ENCODE measurements around the gene SLC7A5.
A peak's percentile ranks its signal among the peaks of the same experiment; 100 is the strongest.
"Not testable (repeated sequence)": the region's sequence is repeated elsewhere in the genome, so short reads cannot be mapped to it uniquely, and the experiment has no call there.

The SLC7A5 gene

GRCh38 chr16:87869061-87869878 is at the start of gene SLC7A5:
TSS of gene SLC7A5 (minus strand) at chr16:87869507. CDS start at chr16:87869422, 85 bp downstream.
- peak; percentile 82 to 91 (median 87) for DNase-seq (ENCODE audit: low read depth in 2 of 3, low spot score in 1 of 3)

- DNase-seq (ENCODE audit: low read depth in 2 of 3, low spot score in 1 of 3), result no peak
These were observed 49.0 kb upstream of the SLC7A5 start for GRCh38 chr16:87918338-87918737.

DNA sequence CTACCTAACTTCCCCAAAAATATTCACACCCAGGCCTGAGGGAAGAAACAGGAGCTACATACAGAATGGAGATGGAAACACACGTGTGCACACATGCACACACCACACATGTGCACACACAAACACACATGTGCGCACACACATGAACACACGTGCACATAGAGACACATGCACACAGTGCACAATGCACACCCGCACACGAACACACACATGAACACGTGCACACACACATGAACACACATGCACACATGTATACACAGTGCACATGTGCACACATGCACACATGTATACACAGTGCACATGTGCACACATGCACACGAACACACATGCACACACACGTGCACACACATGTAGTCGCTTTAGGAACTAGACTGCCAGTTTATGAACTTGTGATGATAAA is 48.2 kb upstream of the SLC7A5 start:
- DNase-seq (ENCODE audit: low read depth in 2 of 3, low spot score in 1 of 3), result no peak

GRCh38 chr16:87914812-87915211 is 45.5 kb upstream of the SLC7A5 start:
- DNase-seq (ENCODE audit: low read depth in 2 of 3, low spot score in 1 of 3), result no peak

DNA sequence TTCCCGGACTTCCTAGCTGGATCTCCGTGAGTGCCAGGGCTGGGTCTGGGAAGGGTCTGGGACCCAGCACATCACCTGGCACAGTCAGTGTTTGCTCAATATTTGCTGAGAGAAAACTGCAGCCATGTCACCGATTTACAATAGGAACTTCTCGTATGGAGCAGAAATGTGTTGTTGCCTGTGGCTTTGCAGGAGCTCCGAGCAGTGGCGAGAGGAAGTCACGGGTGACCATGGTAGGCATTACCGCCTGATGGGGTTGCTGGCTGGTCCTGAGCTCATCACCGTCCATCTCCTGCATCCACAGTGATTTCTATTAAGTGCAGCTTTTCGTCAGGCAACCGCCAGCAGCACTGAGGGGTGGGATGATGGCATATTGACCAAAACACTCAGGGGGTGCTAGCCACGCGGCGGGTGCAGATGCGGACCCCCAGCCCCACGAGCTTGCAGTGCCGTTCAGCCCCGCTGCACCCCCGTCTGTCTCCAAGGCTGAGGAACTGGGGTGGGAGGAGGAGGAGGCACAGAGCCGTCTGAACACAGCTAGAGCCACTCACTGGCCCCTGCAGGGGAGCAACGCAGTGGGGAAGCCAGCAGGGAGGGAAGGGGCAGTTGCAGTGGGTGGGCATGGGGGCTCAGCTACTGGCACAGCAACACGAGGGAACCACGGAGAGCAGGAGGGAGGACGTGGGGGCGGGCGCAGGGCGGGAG is 44.9 kb upstream of the SLC7A5 start:
- DNase-seq (ENCODE audit: low read depth in 2 of 3, low spot score in 1 of 3), result not testable (repeated sequence)

DNA sequence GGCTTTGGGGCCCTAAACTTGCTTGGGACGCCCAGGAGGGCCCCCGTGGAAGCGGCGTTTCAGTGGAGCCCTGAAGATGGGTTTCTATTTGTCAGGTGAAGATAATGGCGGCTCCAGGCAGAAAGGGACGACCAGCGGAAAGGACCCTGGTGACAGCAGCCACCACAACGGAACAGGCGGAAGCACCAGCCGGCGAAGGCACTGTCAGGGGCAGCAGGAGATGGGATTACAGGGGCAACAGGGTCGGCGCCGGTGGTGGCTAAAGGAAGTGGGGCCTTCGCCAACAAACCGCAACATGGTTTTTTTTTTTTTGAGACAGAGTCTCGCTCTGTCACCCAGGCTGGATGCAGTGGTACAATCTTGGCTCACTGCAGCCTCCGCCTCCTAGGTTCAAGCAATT is 43.4 kb upstream of the SLC7A5 start:
- DNase-seq (ENCODE audit: low read depth in 2 of 3, low spot score in 1 of 3), result not testable (repeated sequence)

- DNase-seq (ENCODE audit: low read depth in 2 of 3, low spot score in 1 of 3), result not testable (repeated sequence)
These were observed 41.9 kb upstream of the SLC7A5 start for GRCh38 chr16:87911106-87911763.

DNA sequence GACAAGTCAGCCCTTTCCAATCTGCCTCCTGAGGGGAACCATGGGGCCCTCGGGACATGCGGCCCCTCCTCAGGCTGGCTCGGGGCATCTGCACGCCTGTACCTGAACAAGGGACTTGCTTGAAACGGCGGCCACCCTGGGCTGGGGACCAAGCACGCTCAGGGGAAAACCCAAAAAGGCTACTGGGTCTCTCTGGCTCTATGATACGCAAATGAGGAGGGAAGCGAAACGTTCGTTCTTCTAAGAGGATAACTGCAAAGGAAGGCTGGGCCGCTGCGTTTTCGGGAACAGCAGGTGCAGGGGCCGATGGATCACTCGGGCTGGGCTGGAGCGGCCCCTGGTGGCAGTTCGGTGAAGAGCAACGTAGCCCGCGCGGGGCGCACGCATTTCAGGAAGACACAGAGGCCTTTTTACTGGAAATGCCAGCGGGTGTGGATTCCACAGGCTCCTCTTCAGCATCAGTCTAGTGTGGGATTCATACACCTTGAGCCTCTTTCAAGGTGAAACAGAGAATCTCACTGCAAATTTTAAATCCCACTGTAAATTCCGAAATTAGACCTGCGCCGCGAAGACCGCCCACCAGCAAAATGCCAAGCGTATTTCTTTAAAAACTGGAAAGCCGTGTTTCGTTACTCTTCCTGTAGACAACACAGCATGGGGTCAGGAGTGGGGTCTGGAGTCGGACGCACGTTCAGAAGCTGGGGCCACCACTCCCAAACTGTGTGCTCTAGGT is 40.1 kb upstream of the SLC7A5 start:
- peak; percentile 83 to 93 (median 84) for DNase-seq (ENCODE audit: low read depth in 2 of 3, low spot score in 1 of 3)

- DNase-seq (ENCODE audit: low read depth in 2 of 3, low spot score in 1 of 3), result not testable (repeated sequence)
These were observed 38.8 kb upstream of the SLC7A5 start for GRCh38 chr16:87908101-87908500.

DNA sequence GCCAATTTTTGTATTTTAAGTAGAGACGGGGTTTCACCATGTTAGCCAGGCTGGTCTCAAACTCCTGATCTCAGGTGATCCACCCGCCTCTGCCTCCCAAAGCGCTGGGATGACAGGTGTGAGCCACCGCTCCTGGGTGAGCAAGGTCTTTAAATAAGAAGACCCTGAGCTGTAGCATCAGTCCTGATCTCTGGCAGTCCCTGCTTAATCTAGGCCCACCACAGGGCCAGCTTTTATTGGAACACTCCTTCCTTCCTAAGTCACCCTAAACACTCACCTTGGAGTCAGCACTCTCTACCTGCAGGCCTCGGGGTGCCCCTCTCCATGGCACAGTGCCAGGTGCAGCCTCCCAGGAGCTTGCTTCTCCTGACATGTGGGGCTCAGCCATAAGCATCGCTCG is 36.2 kb upstream of the SLC7A5 start:
- not testable (repeated sequence) for DNase-seq (ENCODE audit: low read depth in 2 of 3, low spot score in 1 of 3)

DNA sequence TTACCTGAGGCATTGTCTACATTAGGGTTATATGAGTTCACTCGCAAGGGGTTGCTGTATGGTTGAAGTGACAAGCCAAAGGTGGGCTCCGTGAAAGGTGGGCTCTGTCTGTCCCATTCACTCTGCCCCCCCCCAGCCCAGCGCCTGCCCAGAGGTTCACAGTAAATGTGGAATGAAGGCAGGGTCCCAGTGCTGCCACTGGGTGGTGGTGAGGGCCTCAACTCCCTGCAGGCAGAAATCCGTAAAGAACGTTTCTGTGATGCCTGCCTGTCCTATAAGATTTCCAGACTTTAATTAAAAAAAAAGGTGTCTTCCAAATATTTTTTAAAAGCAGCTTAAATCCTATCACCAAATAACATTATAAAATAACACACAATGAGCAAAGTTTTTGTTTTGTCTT is 35.7 kb upstream of the SLC7A5 start:
- not testable (repeated sequence) for DNase-seq (ENCODE audit: low read depth in 2 of 3, low spot score in 1 of 3)

DNA sequence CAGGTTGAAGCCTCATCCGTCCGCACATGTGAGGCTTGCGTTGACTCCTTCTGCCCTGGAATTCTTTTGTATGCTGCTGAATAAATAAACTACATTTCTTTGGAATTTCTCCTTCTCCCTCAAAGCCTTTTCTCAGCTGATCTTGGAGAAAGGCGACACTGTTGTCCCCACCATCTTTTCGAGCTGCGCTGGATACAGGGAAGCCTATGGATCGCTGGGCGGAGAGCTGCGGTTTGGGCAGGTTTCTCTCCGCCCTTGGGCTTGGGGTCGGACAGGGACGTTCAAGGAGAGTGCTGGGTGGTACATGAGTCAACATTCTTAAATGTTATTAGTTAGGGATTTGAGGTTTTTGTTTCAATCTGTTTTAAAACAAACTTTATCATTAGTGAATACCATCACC is 31.2 kb upstream of the SLC7A5 start:
- not testable (repeated sequence) for DNase-seq (ENCODE audit: low read depth in 2 of 3, low spot score in 1 of 3)

- DNase-seq (ENCODE audit: low read depth in 2 of 3, low spot score in 1 of 3), result peak; percentile 24 to 56 (median 41)
These were observed 28.5 kb upstream of the SLC7A5 start for GRCh38 chr16:87897521-87898505.

GRCh38 chr16:87896924-87897520 is 27.7 kb upstream of the SLC7A5 start:
- not testable (repeated sequence) for DNase-seq (ENCODE audit: low read depth in 2 of 3, low spot score in 1 of 3)

DNA sequence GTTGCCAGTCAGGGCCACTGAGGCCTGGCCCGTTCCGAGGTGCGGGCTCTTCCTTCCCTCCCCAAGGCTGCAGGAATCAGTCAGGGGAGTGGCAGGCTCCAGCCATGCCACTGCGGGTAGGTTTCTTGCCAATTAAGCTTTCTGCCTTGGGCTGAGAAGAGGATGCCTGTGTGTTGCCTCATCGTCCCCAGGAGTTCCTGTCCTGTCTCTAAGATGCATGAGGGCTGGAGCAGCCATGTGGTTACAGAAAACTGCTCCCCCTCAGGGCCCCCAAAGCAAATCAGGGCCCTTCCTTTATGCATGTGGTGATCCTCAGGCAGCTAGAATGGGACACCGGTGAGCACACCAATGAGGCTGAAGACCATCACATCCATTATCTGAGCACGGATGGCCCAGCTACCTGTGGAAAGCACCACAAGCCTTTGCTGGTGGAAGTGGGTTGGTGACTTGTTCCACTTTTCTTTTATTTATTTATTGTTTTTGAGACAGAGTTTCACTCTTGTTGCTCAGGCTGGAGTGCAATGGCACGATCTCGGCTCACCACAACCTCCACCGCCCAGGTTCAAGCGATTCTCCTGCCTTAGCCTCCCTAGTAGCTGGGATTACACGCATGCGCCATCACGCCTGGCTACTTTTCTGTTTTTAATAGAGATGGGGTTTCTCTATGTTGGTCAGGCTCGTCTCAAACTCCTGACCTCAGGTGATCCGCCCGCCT is 27.0 kb upstream of the SLC7A5 start:
- DNase-seq (ENCODE audit: low read depth in 2 of 3, low spot score in 1 of 3), result not testable (repeated sequence)

DNA sequence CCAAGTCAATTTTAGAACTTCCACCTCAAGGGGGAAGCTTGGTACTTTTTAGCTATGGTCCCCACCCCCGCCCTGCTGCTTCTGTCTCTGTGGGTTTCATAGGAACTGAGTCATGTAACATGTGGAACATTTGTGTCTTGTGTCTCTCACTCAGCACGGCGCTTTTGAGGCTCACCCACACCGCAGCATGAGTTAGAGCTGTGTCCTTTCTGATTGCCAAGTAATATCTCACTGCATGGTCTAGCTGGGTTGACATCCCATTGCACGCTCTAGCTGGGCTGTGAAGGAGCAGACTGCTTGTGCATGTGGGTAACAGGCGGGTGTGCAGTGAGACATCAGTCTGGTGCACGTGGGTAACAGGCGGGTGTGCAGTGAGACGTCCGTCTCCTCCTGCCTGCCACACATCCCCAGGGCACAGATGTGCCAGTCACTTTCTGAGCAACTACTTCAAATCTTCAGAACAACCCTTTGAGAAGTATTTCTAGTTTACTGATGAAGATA is 26.4 kb upstream of the SLC7A5 start:
- peak; percentile 75 to 92 (median 76) for DNase-seq (ENCODE audit: low read depth in 2 of 3, low spot score in 1 of 3)

GRCh38 chr16:87894005-87894404 is 24.7 kb upstream of the SLC7A5 start:
- not testable (repeated sequence) for DNase-seq (ENCODE audit: low read depth in 2 of 3, low spot score in 1 of 3)

DNA sequence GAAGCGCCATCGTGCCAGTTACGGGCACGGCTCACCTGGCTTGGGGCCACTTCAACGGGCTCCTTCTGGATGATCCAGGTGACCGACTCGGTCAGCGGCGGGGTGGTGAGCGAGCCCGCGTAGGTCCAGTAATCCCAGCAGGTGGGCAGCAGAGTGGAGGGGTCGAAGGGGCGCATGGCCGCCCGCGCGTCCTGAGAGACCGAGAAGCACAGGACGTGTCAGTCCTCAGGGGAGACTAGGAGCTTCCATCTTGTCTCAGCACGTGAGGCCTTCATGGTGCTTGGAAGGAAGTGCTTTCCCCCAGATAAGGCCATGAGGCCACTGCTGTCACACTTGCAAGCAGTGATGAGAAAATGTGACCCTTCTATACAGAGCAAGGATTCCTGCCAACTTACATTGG is 22.5 kb upstream of the SLC7A5 start:
- DNase-seq (ENCODE audit: low read depth in 2 of 3, low spot score in 1 of 3), result no peak

- peak in 1 of 3 donors; percentile 48 for DNase-seq (ENCODE audit: low read depth in 2 of 3, low spot score in 1 of 3)
These were observed 20.5 kb upstream of the SLC7A5 start for GRCh38 chr16:87889762-87890161.
